DOHH2 (cell line): Measurements from ENCODE around the gene OSBPL9.

Experiments
- EZH2phosphoT487 ChIP-seq: fragments of 200-600 bp; sonication (generic); IDR thresholded peaks from 2 replicates; pipeline ENCODE4 v1.6.1; 2017; ENCODE audit warnings: borderline replicate concordance, mild to moderate bottlenecking, antibody characterized with exemption, low read length, moderate library complexity, mixed read lengths
- TF ChIP-seq, protein P1 (sequence below): fragments of 200-600 bp; sonication (generic); IDR thresholded peaks from one replicate; pipeline ENCODE4 v1.5.1; 2014; ENCODE audit warnings: antibody characterized with exemption, mild to moderate bottlenecking, low read depth, low read length; ENCODE audit not compliant: poor library complexity, severe bottlenecking

DNA sequence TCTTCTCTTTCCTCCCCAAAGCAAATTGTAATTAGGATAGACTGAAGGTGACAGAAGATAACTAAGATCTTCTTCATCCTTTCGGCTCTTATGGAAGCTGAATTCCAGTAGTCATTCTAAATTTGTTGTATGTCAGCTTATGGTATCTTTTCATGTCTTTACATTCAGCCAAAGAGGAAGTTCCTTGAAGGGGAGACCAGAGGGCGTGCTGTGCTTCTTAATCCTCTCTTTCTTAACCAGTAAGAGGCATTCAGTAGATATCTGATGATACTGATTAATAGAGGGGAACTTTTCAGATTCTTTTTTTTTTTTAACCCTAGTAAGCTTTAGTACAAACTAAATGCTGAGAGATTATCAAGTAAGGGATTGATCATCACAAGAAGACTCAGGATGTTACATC lies 102.3 kb downstream of the OSBPL9 start:
- TF ChIP-seq, protein P1, sequence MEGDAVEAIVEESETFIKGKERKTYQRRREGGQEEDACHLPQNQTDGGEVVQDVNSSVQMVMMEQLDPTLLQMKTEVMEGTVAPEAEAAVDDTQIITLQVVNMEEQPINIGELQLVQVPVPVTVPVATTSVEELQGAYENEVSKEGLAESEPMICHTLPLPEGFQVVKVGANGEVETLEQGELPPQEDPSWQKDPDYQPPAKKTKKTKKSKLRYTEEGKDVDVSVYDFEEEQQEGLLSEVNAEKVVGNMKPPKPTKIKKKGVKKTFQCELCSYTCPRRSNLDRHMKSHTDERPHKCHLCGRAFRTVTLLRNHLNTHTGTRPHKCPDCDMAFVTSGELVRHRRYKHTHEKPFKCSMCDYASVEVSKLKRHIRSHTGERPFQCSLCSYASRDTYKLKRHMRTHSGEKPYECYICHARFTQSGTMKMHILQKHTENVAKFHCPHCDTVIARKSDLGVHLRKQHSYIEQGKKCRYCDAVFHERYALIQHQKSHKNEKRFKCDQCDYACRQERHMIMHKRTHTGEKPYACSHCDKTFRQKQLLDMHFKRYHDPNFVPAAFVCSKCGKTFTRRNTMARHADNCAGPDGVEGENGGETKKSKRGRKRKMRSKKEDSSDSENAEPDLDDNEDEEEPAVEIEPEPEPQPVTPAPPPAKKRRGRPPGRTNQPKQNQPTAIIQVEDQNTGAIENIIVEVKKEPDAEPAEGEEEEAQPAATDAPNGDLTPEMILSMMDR, result no peak
- TF ChIP-seq EZH2phosphoT487, result no peak
